B cell (primary cell): ENCODE data around the gene PITX3. TPM values are rescaled to one million over a fixed set of nuclear protein-coding genes. Genes with fewer than 3 reads are reported as not detected.

Experiments used
- ATAC-seq: fragments of 200-7000 bp; cut with Tn5 transposase; one replicate; pipeline ENCODE4 v1.10.0; 2021; ENCODE audit warnings: low read depth, mild to moderate bottlenecking, moderate number of reproducible peaks, moderate library complexity
- CTCF ChIA-PET: fragments of 350-600 bp; sonication (Branson Sonifier 250); formaldehyde crosslinking; loops from one replicate; lab custom pipeline; 2021; ENCODE audit warnings: antibody characterized with exemption, inconsistent platforms; lab: Charles Lee
- POLR2A ChIA-PET: fragments of 350-600 bp; sonication (Branson Sonifier 250); formaldehyde crosslinking; loops from one replicate; lab custom pipeline; 2021; ENCODE audit warnings: antibody characterized with exemption; lab: Charles Lee
- DNase-seq: peaks from one replicate; pipeline ENCODE4 v3.0.0; 2013
- H2AFZ ChIP-seq: 2 replicates; pipeline ENCODE4 v1.6.1; 2012; ENCODE audit warnings: mild to moderate bottlenecking, low read depth, low read length; ENCODE audit not compliant: insufficient read depth, poor library complexity, severe bottlenecking
- H3K27ac ChIP-seq, 2 donors: 1 replicate in 1 of 2; 2 replicates in 1 of 2; pipeline ENCODE4 v1.5.1; 2012 to 2013; ENCODE audit warnings: low read length in 2 of 2, mild to moderate bottlenecking in 2 of 2, moderate library complexity in 1 of 2
- H3K27me3 ChIP-seq, 4 experiments: fragments of 200-600 bp in 1 of 4; sonication (generic) in 1 of 4; replicated peaks in 1 of 4; 1 replicate in 2 of 4; 2 replicates in 2 of 4; pipeline versions ENCODE4 v1.6.1 to v1.7.0; 2013 to 2016; ENCODE audit warnings: low read length in 3 of 4, mild to moderate bottlenecking in 2 of 4, mixed read lengths in 1 of 4, moderate library complexity in 1 of 4; ENCODE audit not compliant: insufficient read depth in 4 of 4, control insufficient read depth in 3 of 4; ENCODE audit errors: control extremely low read depth in 1 of 4
- H3K36me3 ChIP-seq, 2 experiments: replicated peaks in 1 of 2; 1 replicate in 1 of 2; 2 replicates in 1 of 2; pipeline versions ENCODE4 v1.6.1 to v1.7.1; 2013; ENCODE audit warnings: low read length in 1 of 2; ENCODE audit not compliant: insufficient read depth in 2 of 2, control insufficient read depth in 1 of 2; ENCODE audit errors: control extremely low read depth in 1 of 2, extremely low read depth in 1 of 2
- H3K4me1 ChIP-seq, 2 donors: fragments of 200-600 bp in 1 of 2; sonication (generic) in 1 of 2; 1 replicate in 1 of 2; 2 replicates in 1 of 2; pipeline versions ENCODE4 v1.5.1 to v1.6.1; 2013 to 2017; ENCODE audit warnings: low read length in 2 of 2; ENCODE audit not compliant: control insufficient read depth in 2 of 2, insufficient read depth in 2 of 2
- H3K4me2 ChIP-seq: replicated peaks from 2 replicates; pipeline ENCODE3; 2012; ENCODE audit warnings: mild to moderate bottlenecking, low read depth, low read length; ENCODE audit not compliant: poor library complexity, severe bottlenecking
- H3K4me3 ChIP-seq, 5 experiments: fragments of 200-600 bp in 1 of 5; sonication (generic) in 1 of 5; 1 replicate in 3 of 5; 2 replicates in 2 of 5; pipeline versions ENCODE4 v1.5.1 to v1.7.0; 2011 to 2016; ENCODE audit warnings: low read length in 4 of 5, mild to moderate bottlenecking in 4 of 5, low read depth in 2 of 5, control low read depth in 1 of 5, moderate library complexity in 1 of 5; ENCODE audit not compliant: insufficient read depth in 1 of 5; ENCODE audit errors: control extremely low read depth in 1 of 5, extremely low read depth in 1 of 5
- H3K79me2 ChIP-seq: fragments of 200-600 bp; sonication (generic); one replicate; pipeline ENCODE4 v1.6.0; 2016; ENCODE audit warnings: low read length; ENCODE audit not compliant: control insufficient read depth, insufficient read depth
- H3K9ac ChIP-seq: fragments of 200-600 bp; sonication (generic); 2 replicates; pipeline ENCODE4 v1.6.1; 2017; ENCODE audit warnings: mild to moderate bottlenecking, low read length, moderate library complexity
- H3K9me3 ChIP-seq, 3 donors: one replicate each; pipeline versions ENCODE4 v1.6.1 to v1.7.1; 2013; ENCODE audit warnings: low read length in 2 of 3; ENCODE audit not compliant: control insufficient read depth in 2 of 3, insufficient read depth in 1 of 3; ENCODE audit errors: control extremely low read depth in 1 of 3
- H4K20me1 ChIP-seq: 2 replicates; pipeline ENCODE4 v1.6.0; 2012; ENCODE audit warnings: mild to moderate bottlenecking, low read length; ENCODE audit not compliant: insufficient read depth, control insufficient read depth, poor library complexity, severe bottlenecking
- H3K27ac Mint-ChIP-seq: one replicate; pipeline ENCODE4 v1.8.0; 2021; ENCODE audit warnings: mixed read lengths
- H3K27me3 Mint-ChIP-seq: one replicate; pipeline ENCODE4 v1.8.0; 2021; ENCODE audit warnings: mixed read lengths
- H3K4me1 Mint-ChIP-seq: one replicate; pipeline ENCODE4 v1.8.0; 2021; ENCODE audit warnings: mixed read lengths
- H3K4me3 Mint-ChIP-seq: one replicate; pipeline ENCODE4 v1.8.0; 2021; ENCODE audit warnings: mixed read lengths
- H3K9me3 Mint-ChIP-seq: one replicate; pipeline ENCODE4 v1.8.0; 2022; ENCODE audit warnings: mixed read lengths; ENCODE audit not compliant: insufficient read depth
- EZH2 ChIP-seq: IDR thresholded peaks from 2 replicates; pipeline ENCODE4 v1.6.1; 2012; ENCODE audit warnings: borderline replicate concordance, low read depth, mild to moderate bottlenecking, moderate library complexity, low read length; ENCODE audit not compliant: insufficient read depth, poor library complexity, severe bottlenecking
- WGBS: methylation state at CpG from one replicate; pipeline ENCODE4 v1.1.5; 2013; ENCODE audit warnings: missing lambda C conversion rate; ENCODE audit not compliant: insufficient coverage; 5-methylcytosine and 5-hydroxymethylcytosine counted together
- intact Hi-C: fragments of 100-400 bp; cut with micrococcal nuclease; formaldehyde crosslinking; loops from one replicate; pipeline ENCODE4 v1.10.0; 2022
- polyA plus RNA-seq: library from polyadenylated mRNA; depleted of rRNA; stranded (reverse); fragments of >200 nt; gene quantifications from 2 replicates; pipeline ENCODE4 v1.2.3, GENCODE V29; 2012
- total RNA-seq, 2 donors: library from RNA; stranded (reverse); fragments of 120-200 nt in 1 of 2; gene quantifications; 1 replicate in 1 of 2; 2 replicates in 1 of 2; pipeline versions ENCODE4 v1.2.3 to v1.2.4, GENCODE V29; 2013 to 2022
- TF ChIP-seq, protein P1 (sequence below): fragments of 200-600 bp; IDR thresholded peaks from one replicate; pipeline ENCODE4 v1.8.0; 2022; ENCODE audit warnings: antibody characterized with exemption, mild to moderate bottlenecking

PITX3 gene
- total and polyA plus RNA-seq, 2 donors (not counting 1 experiment from before 2014, with no cell fraction given) = not detected

DNA sequence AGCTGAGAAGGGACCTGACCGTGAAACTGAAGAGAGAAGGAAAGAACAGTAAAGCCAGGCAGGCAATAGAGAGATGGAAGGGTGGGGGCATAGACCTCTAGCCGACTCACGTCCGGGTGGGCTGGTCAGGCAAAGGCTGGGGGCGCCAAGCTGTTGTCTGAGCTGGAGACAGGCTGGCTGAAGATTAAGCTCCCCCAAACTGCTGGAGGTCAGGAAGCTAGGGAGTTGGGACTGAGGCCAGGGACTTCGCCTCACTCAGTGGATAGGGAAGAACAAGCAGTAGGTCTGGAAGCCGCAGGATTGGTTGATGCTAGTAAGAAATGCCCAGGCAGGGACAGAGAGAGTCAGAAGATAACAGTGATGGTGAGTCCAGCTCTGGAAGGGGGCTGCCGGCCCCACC lies 5.3 kb downstream of the PITX3 start:
- Mint-ChIP-seq H3K4me1 (peaks cover 15% of the 10 kb centered on the region), H3K27ac (no peak overlapping the region), H3K4me3 (no peak overlapping the region), H3K9me3 (no peaks in the 10 kb centered on the region), H3K27me3 (peaks cover 56% of the 10 kb centered on the region)
- CTCF ChIA-PET = interaction anchor here (0.6 to 11.2 kb wide), 4 partner anchors 13 to 331 kb away, joined by 3 to 391 read pairs (median 4); no protein-coding TSS in a partner anchor
- Histone ChIP-seq H3K79me2 (no peaks in the 10 kb centered on the region), H4K20me1 (peaks cover 2% of the 10 kb centered on the region), H3K27me3 (peaks cover 0 to 52% (median 22%) of the 10 kb centered on the region in 4 experiments), H3K4me3 (no peak overlapping the region), H3K36me3 (no peaks in the 10 kb centered on the region), H2AFZ (no peak overlapping the region), H3K9ac (no peak overlapping the region), H3K9me3 (peaks cover 0 to 17% (median 0%) of the 10 kb centered on the region in 3 donors), H3K27ac (no peak overlapping the region), H3K4me2 (no peak overlapping the region), H3K4me1 (peaks cover 16 to 19% of the 10 kb centered on the region in 2 donors)
- POLR2A ChIA-PET = no interaction called here
- ATAC-seq (no peak), DNase-seq (no peak)
- TF ChIP-seq EZH2 = no peak
- TF ChIP-seq, protein P1, sequence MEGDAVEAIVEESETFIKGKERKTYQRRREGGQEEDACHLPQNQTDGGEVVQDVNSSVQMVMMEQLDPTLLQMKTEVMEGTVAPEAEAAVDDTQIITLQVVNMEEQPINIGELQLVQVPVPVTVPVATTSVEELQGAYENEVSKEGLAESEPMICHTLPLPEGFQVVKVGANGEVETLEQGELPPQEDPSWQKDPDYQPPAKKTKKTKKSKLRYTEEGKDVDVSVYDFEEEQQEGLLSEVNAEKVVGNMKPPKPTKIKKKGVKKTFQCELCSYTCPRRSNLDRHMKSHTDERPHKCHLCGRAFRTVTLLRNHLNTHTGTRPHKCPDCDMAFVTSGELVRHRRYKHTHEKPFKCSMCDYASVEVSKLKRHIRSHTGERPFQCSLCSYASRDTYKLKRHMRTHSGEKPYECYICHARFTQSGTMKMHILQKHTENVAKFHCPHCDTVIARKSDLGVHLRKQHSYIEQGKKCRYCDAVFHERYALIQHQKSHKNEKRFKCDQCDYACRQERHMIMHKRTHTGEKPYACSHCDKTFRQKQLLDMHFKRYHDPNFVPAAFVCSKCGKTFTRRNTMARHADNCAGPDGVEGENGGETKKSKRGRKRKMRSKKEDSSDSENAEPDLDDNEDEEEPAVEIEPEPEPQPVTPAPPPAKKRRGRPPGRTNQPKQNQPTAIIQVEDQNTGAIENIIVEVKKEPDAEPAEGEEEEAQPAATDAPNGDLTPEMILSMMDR = no peak
- intact Hi-C loops = no loop called here
- 85% methylated on average over 7 of the region's 8 CpGs for WGBS

DNA sequence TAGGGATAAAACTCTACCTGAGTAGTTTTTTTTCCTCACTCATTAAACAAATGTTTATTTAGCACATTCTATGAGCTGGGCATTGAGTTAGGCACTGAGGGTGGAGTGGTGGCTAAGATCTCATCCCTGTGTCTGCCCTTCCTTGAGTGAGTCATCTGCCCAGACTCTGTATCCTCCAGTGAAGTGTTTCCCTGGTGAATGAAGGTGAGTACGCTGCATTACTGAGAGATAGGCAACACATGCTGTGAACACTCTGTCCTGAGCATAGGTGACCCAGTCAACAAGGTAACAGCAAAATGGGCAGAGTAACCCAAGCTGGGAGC lies 5.8 kb downstream of the PITX3 start:
- Mint-ChIP-seq H3K27me3 (peaks cover 54% of the 10 kb centered on the region), H3K4me3 (no peak overlapping the region), H3K9me3 (no peaks in the 10 kb centered on the region), H3K27ac (no peak overlapping the region), H3K4me1 (peaks cover 15% of the 10 kb centered on the region)
- Histone ChIP-seq H4K20me1 (no peaks in the 10 kb centered on the region), H3K4me3 (no peak overlapping the region), H3K27ac (no peak overlapping the region), H3K27me3 (peaks cover 0 to 52% (median 19%) of the 10 kb centered on the region in 4 experiments), H3K79me2 (no peaks in the 10 kb centered on the region), H3K9me3 (peaks cover 0 to 12% (median 0%) of the 10 kb centered on the region in 3 donors), H3K9ac (no peak overlapping the region), H3K36me3 (no peaks in the 10 kb centered on the region), H3K4me1 (peaks cover 15 to 19% of the 10 kb centered on the region in 2 donors), H2AFZ (no peak overlapping the region), H3K4me2 (no peak overlapping the region)
- WGBS = 88% methylated on average over 1 of the region's 1 CpG
- TF ChIP-seq, protein P1 = no peak
- TF ChIP-seq EZH2 = no peak
- no peak for DNase-seq
- POLR2A ChIA-PET = no interaction called here
- CTCF ChIA-PET = interaction anchor here (1.2 to 11.2 kb wide), 3 partner anchors 13 to 158 kb away, joined by 3 to 391 read pairs (median 4); no protein-coding TSS in a partner anchor
- no peak for ATAC-seq
- intact Hi-C loops = no loop called here
